ENCODE results near the gene DDOST.
"Not testable (repeated sequence)": the region's sequence is repeated elsewhere in the genome, so short reads cannot be mapped to it uniquely, and the experiment has no call there.

DDOST gene

DNA sequence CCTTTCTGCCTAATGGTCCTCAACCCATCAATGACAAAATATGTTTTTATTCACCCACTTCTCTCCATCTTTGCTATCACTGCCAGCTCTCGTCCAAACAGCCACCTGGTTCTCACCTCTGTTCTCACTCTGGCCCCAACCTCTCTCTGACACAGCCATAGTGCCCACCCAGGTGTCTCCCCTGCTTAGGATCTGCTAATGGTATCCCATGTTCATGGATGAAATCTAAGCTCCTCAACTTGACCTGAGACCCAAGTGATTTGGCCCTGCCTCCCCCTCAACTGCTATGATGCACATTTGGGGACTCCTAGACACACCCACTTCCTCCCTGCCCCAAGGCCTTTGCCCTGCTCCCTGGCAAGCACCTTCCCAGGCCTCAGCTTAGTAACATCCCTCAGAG is 30.7 kb upstream of the DDOST start:
- no peak for DNase-seq (ENCODE audit: low spot score)

- no peak for DNase-seq (ENCODE audit: low spot score)
These were observed 28.5 kb upstream of the DDOST start for GRCh38 chr1:20689645-20690056.

DNA sequence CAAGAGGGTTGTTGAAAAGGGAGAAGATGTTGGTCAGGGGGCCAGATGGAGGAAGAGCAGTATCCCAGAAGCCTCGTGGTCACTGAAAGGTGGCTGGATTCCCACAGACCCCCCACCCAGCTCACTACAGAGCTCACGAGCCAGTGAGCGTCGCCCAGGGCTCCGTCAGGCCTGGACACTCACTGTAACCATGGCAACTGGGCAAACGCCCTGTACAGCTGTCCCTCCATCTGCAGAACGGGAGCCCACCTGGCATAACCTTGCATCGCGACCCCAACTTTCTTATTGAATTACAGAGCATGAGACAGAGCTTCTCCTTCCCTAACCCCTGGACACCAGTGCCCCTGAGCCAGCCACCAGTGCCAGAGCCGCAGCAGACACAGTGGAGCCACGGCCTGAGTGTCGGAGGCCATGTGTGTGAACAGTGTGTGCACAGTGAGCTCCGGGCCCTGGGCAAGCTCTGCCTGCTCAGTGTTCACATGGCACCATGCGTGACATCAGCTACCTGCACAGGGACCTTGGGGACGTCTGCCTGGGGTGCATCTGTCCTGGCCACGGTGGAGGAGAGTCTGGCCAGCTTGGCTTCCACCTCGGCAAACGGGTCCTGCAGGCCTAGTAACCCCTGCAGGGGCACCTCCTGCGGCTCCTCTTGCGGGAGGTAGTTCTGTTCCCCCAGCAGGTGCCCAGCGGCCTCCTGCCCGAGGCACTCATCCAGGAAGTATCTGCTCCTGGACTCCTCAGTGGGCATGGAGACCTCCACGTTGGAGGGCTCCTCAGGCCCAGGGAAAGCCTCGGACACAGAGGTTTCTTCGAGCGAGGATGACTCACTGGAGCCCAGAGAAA is 25.9 kb upstream of the DDOST start:
- no peak for DNase-seq (ENCODE audit: low spot score)

- DNase-seq (ENCODE audit: low spot score) = no peak
These were observed 24.6 kb upstream of the DDOST start for GRCh38 chr1:20685741-20686140.

GRCh38 chr1:20685099-20685662 is 24.0 kb upstream of the DDOST start:
- DNase-seq (ENCODE audit: low spot score) = no peak

DNA sequence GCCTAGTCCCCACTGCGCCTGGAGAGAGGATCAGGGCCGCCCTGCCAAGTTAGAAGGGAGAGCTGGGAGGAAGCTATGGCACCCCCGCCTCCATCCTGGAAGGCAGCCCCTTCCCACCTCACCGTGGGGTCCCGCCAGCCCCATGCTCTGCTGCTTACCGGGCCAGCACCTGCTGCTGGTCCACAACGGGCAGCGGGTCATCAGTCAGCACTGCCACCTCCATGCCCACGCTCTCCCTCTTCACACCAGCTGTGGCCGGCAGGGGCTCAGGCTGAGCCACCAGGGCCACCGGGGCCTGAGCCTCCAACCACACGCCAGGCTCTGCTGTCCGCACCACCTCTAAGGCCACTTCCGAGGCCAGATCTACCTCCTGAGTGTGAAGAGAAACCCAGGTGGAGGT is 23.5 kb upstream of the DDOST start:
- DNase-seq (ENCODE audit: low spot score) = no peak

- DNase-seq (ENCODE audit: low spot score) = no peak
These were observed 23.0 kb upstream of the DDOST start for GRCh38 chr1:20684050-20684620.

- no peak for DNase-seq (ENCODE audit: low spot score)
These were observed 22.4 kb upstream of the DDOST start for GRCh38 chr1:20683614-20684013.

GRCh38 chr1:20682571-20683236 is 21.5 kb upstream of the DDOST start:
- no peak for DNase-seq (ENCODE audit: low spot score)

DNA sequence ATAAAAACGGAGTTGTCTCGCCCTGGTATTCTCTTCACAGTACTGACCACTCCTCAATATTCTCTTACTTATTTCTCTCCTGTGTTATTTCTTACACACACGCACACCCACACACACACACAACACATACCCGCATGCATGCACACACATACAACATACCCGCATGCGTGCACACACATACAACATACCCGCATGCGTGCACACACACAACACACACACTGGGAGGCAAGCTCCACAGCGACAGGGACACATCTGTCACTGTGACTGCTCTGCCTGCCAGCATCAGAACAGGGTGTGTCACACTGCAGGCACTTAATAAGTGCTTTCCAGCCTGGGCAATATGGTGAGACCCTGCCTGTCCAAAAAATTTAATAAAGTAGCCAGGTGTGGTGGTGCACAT is 20.8 kb upstream of the DDOST start:
- no peak for DNase-seq (ENCODE audit: low spot score)

GRCh38 chr1:20680269-20680668 is 19.1 kb upstream of the DDOST start:
- DNase-seq (ENCODE audit: low spot score) = no peak

GRCh38 chr1:20678599-20678998 is 17.4 kb upstream of the DDOST start:
- no peak for DNase-seq (ENCODE audit: low spot score)

GRCh38 chr1:20673626-20674025 is 12.5 kb upstream of the DDOST start:
- DNase-seq (ENCODE audit: low spot score) = not testable (repeated sequence)

DNA sequence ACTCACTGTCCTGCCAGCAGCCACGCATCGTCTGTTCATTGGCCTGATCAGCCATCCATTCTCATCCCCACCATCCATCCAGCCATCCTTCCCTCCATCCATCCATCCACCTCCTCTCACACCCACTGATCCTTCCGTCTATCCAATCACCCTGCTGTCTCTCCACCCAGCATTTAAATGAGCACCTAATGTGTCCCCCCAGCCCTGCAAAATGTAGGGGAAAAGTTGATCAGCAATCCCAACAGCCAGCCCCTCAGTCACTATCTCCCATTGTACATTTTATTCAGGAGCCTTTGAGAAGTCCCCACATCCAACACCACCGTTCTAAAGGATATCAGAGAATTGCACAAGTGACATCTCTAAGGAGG is 11.1 kb upstream of the DDOST start:
- no peak for DNase-seq (ENCODE audit: low spot score)

DNA sequence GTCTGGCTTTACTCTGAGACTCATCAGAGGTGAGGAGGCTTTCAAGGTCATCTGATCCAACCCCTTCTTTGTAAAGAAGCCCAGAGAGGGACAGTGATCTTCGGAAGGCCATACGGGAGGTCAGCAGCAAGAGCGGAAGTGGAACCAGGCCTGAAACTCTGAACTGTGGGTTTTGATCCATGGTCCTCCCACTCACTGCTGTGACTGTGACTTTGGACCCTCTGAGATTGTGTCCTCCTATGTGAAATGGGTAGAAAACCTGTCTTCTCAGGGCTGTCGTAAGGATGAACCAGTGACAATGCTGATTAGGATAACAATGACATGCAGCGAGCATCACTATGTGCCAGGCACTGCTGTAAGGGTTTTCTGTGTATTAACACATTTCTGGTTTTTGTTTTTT is 9.8 kb upstream of the DDOST start:
- DNase-seq (ENCODE audit: low spot score) = no peak

- no peak for DNase-seq (ENCODE audit: low spot score)
These were observed 7.4 kb upstream of the DDOST start for GRCh38 chr1:20668581-20668980.

DNA sequence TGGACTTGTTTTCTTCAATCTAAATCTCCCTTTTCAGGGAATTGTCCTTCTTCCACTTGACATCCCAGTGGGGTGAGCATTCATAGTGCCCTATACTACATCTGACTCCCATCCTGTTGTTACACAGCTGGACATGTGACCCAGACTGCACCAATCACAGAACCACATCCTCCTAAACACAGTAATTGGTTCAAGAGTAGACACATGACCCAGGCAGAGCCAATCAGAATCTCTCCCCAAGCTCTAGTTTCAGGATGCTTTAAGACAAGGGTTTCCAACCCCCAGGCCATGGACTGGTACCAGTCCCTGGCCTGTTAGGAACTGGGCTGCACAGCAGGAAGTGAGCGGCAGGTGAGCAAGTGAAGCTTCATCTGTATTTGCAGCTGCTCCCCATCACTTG is 5.6 kb upstream of the DDOST start:
- no peak for DNase-seq (ENCODE audit: low spot score)

- DNase-seq (ENCODE audit: low spot score) = no peak
These were observed 5.0 kb upstream of the DDOST start for GRCh38 chr1:20666146-20666545.

DNA sequence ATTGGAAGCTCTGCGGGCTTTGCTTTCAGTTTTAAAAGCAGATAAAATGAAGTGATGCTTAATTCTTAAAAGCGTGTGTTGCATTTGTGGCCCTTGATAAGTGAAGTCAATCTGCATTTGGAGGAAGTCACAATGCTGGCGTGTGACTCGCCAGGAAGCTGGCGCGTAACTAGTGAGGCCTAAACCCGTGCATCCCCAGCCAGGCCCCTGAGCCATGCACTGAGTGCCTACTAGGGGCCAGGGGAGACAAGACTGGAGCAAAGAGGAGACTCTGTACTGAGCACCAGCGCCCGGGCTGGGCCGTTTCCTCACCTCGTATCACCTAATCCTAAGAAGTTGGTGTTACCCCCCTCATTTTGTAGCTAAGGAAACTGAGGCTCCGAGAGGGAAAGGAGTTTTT is 4.6 kb upstream of the DDOST start:
- no peak for DNase-seq (ENCODE audit: low spot score)

- no peak for DNase-seq (ENCODE audit: low spot score)
These were observed 3.0 kb upstream of the DDOST start for GRCh38 chr1:20663969-20664715.

GRCh38 chr1:20663365-20663764 is 2.2 kb upstream of the DDOST start:
- no peak for DNase-seq (ENCODE audit: low spot score)

GRCh38 chr1:20662110-20662475 is 924 bp upstream of the DDOST start:
- DNase-seq (ENCODE audit: low spot score) = no peak

DNA sequence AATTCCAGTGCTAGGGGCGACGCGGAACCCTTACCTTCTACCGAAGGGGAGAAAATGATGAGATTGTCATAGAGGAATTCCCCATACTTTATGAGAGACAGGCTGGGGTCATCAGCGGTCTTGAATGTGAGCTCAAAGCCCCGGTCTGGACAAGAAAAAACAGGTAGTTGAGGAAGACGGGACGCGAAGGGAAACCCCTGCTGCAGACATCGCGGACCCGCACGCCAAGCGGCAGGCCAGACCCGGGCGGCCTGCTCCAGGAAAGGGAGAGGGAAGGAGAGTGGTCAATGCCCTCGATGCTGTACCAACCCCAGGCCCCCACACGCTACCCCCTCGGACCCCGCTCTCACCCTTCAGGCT is 342 bp downstream of the DDOST start:
- no peak for DNase-seq (ENCODE audit: low spot score)

Data from ecto neural progenitor cell (in vitro differentiated cells).